Measurements from ENCODE around the gene ALG3. TPM values are rescaled to one million over a fixed set of nuclear protein-coding genes. Genes with fewer than 3 reads are reported as not detected.

Gene ALG3
- total RNA-seq = 10 to 100 TPM; 45.8 to 63.9 (median 54.6) TPM

- TF ChIP-seq POLR2A (IDR thresholded peaks at IDR 0.05) (peak in 1 of 4 donors; percentile 68), CTCF (IDR thresholded peaks at IDR 0.05) (no peak)
- intact Hi-C loops (cut with DNase I) = no loop called here
- DNase-seq = peak; percentile 29
- peaks cover 16 to 25% (median 17%) of the 10 kb centered on the region in 3 donors for H3K36me3 ChIP-seq
- H3K4me3 ChIP-seq = peak within 1 kb of the TSS; percentile 74 to 89 (median 76)
- H3K9me3 ChIP-seq = no peaks in the 10 kb centered on the region
- peak within 1 kb of the TSS; percentile 80 to 91 (median 86) for H3K27ac ChIP-seq
- no peaks in the 10 kb centered on the region for H3K27me3 ChIP-seq
- H3K4me1 ChIP-seq = peaks cover 5 to 30% (median 17%) of the 10 kb centered on the region in 3 donors
- 0 to 1% methylated on average over 25 to 42 of the region's 49 CpGs for WGBS, 2 donors
Observed at GRCh38 chr3:184248454-184249411, at the start of gene ALG3. TSS of gene ALG3 (minus strand) at chr3:184248962. CDS start at chr3:184248940, 22 bp downstream.

- Histone ChIP-seq H3K27ac (no peak overlapping the region), H3K9me3 (no peaks in the 10 kb centered on the region), H3K36me3 (peaks cover 3 to 16% (median 7%) of the 10 kb centered on the region in 3 donors), H3K4me1 (peaks cover 9 to 23% (median 13%) of the 10 kb centered on the region in 3 donors), H3K4me3 (no peak overlapping the region), H3K27me3 (no peaks in the 10 kb centered on the region)
- intact Hi-C loops (cut with DNase I) = no loop called here
- TF ChIP-seq CTCF (IDR thresholded peaks at IDR 0.05) (no peak), POLR2A (IDR thresholded peaks at IDR 0.05) (no peak)
- 70 to 80% methylated on average over 7 of the region's 7 CpGs for WGBS, 2 donors
- DNase-seq = no peak
Observed at GRCh38 chr3:184296616-184297015, 47.9 kb upstream of the ALG3 start.

- 66 to 80% methylated on average over 3 of the region's 3 CpGs for WGBS, 2 donors
- no peaks in the 10 kb centered on the region for H3K9me3 ChIP-seq
- TF ChIP-seq CTCF (IDR thresholded peaks at IDR 0.05) (no peak), POLR2A (IDR thresholded peaks at IDR 0.05) (no peak)
Observed at GRCh38 chr3:184295771-184296170, 47.0 kb upstream of the ALG3 start.

GRCh38 chr3:184291738-184292445 lies 43.1 kb upstream of the ALG3 start:
- TF ChIP-seq CTCF (IDR thresholded peaks at IDR 0.05) = no peak
- no peak for TF ChIP-seq POLR2A (IDR thresholded peaks at IDR 0.05)
- no peaks in the 10 kb centered on the region for H3K36me3 ChIP-seq
- H3K4me3 ChIP-seq = no peak overlapping the region
- H3K27ac ChIP-seq = no peak overlapping the region
- no peak for DNase-seq
- WGBS, 2 donors = 90 to 100% methylated on average over 3 to 4 of the region's 21 CpGs
- intact Hi-C loops (cut with DNase I) = no loop called here
- H3K4me1 ChIP-seq = no peaks in the 10 kb centered on the region
- H3K9me3 ChIP-seq = no peaks in the 10 kb centered on the region
- H3K27me3 ChIP-seq = peaks cover 0 to 24% (median 0%) of the 10 kb centered on the region in 4 donors

More at GRCh38 chr3:184295771-184296170, 47.0 kb upstream of the ALG3 start:
- no peak for DNase-seq
- H3K36me3 ChIP-seq = peaks cover 0 to 7% (median 3%) of the 10 kb centered on the region in 3 donors
- no peak overlapping the region for H3K27ac ChIP-seq
- H3K4me1 ChIP-seq = peaks cover 9 to 20% (median 12%) of the 10 kb centered on the region in 3 donors
- H3K27me3 ChIP-seq = peaks cover 0 to 5% (median 0%) of the 10 kb centered on the region in 4 donors
- intact Hi-C loops (cut with DNase I) = no loop called here
- H3K4me3 ChIP-seq = no peak overlapping the region

All from esophagus squamous epithelium (tissue), 5 donors.